Right renal pelvis (tissue), 4 donors: Measurements from ENCODE around the gene FAM193A. TPM values are rescaled to one million over a fixed set of nuclear protein-coding genes. Genes with fewer than 3 reads are reported as not detected.
"Not testable (repeated sequence)": the region's sequence is repeated elsewhere in the genome, so short reads cannot be mapped to it uniquely, and the experiment has no call there.

Source experiments
- DNase-seq, 4 donors: peaks; one replicate each; pipeline ENCODE4 v3.0.0-alpha.2; 2013; ENCODE audit warnings: low read depth in 4 of 4, low spot score in 3 of 4, missing footprints in 1 of 4
- polyA plus RNA-seq, 4 donors: library from polyadenylated mRNA; unstranded; fragments of 120-200 nt; gene quantifications; one replicate each; pipeline ENCODE4 v1.2.1, GENCODE V29; 2013; ENCODE audit not compliant: insufficient read length in 4 of 4

The FAM193A gene
- polyA plus RNA-seq, 4 donors, result 24.0 to 28.8 (median 26.8) TPM

DNA sequence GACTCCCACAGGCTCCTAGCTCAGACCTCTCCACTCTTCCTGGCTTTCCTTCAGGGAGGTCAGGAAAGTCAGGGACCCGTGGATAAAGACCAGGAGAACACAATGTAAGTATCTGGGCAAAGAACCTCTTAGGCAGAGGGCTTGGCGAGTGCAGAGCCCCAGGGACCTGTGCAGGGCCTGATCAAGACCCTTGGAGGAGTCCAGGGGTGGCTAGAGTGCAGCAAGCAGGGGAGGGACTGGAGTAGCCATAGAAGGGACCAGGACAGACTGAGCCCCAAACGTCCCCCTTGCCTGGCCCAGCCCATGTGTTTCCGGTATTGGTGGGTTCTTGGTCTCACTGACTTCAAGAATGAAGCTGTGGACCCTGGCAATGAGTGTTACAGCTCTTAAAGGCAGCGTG lies 225.6 kb downstream of the FAM193A start:
- no peak for DNase-seq

DNA sequence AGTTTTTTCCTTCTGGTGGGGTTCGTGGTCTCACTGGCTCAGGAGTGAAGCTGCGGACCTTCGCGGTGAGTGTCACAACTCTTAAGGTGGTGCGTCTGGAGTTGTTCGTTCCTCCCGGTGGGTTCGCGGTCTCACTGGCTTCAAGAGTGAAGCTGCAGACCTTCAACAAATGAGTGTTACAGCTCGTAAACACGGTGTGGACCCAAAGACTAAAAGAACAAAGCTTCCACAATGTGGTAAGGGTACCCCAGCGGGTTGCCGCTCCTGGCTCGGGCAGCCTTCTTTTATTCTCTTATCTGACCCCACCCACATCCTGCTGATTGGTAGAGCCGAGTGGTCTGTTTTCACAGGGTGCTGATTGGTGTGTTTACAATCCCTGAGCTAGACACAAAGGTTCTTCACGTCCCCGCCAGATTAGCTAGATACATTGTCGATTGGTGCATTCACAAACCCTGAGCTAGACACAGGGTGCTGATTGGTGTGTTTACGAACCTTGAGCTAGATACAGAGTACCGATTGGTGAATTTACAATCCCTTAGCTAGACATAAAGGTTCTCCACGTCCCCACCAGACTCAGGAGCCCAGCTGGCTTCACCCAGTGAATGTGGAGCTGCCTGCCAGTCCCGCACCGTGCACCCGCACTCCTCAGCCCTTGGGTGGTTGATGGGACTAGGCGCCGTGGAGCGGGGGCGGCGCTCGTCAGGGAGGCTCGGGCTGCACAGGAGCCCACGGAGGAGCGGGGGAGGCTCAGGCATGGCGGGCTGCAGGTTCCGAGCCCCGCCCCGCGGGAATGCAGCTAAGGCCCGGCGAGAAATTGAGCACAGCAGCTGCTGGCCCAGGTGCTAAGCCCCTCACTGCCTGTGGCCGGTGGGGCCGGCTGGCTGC lies 226.3 kb downstream of the FAM193A start:
- not testable (repeated sequence) for DNase-seq

DNA sequence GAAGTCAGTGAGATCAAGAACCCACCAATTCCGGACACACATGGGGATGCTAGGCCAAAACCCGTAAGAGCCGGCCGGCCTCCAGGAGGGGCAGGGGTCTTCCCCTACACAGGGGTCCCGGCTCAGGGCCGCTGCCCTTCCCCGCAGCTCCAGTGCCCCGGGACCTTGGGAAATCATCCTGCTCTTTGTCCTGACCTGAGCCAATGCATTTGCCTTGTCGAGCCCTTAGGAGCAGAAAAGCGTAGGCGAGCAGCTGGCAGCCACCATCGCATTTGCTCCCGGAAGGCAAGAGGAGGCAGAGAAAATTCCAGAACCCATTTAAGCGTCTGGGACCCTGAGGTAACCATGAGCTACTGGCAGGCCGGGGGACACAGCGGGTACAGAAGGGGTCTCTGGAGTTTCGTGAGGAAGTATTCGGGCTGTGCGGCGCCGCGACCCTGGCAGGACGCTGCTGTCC lies 227.1 kb downstream of the FAM193A start:
- DNase-seq, result no peak

DNA sequence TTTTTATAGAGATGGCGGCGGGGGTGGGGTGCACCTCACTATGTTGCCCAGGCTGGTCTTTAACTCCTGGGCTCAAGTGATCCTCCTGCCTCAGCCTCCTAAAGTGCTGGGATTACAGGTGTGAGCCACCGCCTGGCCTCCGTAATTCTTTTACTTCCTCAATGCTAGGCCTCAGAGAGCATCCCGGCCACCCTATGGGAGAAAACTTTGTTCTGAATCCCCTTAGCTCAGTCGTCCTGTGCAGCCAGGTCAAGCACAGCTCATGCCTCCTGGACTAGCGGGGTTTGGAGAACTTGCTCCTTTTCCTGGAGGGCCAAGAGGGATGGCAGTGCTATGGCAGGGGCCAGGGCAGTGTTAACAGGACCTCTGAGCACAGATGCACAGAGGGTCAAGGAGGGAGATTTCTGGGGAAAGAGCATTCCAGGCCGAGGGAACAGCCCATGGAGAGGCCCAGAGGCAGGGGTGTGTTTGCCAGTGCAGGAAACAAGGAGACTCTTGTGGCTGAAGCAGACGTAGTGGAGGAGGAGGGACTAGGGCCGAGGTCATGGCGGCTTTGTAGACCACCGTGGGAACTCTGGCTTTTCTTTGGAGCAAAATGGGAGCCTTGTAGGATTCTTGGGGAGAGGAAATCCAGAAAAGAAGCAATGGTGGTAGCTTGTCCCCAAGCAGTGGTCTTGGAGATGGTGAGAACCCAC lies 229.5 kb downstream of the FAM193A start:
- DNase-seq, result no peak

DNA sequence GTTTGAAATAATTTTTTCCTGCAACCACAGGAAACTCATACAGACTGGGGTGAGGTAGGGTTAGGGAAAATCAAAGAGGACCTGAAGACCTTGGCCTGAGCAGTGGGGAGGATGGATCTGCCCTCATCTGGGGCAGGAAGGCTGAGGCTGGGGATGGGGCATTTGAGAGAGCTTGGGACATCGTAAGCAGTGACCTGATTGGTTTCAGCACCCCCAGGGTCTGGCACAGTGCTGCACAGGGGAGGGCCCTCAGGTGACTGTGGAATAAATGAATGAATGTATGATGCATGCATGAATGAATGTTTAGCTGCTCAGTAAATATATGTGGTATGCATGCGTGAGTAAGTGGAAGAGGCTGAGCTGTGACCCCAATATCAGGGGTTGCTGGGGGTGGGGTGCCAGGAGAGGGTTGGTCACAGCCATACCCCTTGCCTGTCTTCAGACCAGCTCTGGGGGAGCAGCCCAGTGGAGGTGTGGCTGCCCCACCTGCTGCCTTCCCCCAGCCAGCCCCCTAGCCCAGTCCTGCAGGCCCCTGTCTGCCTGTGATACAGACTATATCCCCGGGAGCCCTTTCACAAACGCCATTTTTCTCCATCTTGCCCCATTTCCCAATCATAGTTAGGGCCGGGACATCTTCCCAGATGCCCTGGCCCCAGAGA lies 230.7 kb downstream of the FAM193A start:
- no peak for DNase-seq

DNA sequence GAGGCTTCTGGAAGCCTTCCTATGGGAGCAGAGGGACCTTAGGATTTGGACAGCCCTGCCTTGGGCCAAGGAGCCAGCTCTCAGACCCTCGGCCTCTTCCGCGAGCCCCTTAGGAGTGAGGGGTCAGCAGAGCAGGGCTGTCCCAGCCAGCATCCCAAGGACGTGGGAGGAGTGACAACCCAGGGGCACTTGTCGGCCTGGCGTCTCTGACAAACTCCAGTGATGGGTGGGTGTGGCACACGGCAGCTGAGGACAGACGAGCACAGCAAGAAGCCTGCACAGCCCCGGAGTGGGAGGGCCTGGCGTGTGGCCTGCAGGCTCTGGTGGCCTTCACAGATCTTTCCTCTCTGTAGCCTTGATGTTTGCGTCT lies 231.2 kb downstream of the FAM193A start:
- DNase-seq, result no peak

DNA sequence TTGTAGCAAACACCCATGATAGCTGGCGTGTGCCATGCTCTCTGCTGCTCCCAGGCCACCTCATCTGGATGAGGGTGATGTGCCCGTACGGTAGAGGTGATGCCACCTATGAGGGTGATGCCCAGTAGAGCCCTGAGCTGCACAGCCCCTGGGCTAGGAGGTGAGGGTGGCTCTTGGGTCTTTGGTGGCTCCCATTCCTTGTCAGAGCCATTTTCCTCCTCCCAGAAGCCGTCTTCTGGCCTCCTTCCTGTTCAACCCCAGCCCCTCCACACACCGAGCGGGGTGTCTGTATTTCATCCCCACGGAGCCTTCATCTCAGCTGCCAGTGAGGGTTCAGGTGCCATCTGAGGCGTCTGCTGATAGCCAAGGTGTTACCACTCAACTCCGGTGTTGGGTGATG lies 231.7 kb downstream of the FAM193A start:
- DNase-seq, result no peak

DNA sequence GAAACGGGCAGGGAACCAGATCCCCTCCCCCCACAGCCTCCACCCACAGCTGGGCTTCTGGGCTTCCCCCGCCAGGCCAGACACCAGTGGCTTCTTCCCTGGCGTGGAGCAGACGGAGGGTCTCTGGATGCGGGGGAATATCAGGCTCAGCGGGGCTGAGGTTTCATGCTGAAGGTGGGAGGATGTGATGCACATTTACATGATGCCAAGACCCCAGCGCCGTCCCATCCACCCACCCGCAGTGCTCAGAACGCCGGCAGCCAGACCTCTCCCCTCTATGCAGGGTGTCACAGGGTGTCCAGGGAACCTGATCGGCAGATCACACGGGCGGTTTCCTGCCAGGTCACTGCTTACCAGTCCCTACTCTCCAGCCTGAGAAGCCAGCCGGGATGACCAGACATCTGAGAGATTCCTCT lies 232.5 kb downstream of the FAM193A start:
- DNase-seq, result no peak

DNA sequence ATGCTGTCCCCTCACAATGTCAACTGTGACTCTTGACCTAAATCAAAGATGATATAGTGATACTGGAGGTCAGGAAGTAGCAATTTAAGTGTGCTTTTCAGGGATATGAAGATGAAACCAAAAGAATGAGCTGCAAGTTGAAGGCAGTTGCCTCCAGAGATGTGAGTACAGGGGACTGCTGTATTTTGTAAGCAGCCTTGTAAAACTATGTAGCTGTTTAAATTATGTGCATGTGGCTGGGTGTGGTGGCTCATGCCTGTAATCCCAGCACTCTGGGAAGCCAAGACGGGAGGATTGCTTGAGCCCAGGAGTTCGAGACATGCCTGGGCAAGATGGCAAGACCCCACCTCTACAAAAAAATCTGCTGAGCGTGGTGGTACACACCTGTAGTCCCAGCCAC lies 234.8 kb downstream of the FAM193A start:
- DNase-seq, result no peak

DNA sequence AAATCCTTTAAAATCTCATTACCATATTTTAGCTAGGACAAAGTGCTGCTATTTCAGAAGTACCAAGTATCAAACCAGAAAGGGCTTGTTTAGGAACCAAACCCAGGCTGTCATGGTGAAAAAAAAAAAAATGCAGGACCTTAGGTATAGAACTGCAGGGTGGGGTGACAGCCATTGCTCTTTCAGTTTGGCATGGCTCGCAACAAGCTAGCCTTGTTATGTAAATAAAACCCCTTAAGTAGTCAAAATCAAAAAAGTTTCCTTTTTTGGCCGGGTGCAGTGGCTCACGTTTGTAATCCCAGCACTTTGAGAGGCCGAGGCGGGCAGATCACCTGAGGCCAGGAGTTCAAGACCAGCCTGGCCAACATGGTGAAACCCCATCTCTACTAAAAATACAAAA lies 244.2 kb downstream of the FAM193A start:
- not testable (repeated sequence) for DNase-seq

DNA sequence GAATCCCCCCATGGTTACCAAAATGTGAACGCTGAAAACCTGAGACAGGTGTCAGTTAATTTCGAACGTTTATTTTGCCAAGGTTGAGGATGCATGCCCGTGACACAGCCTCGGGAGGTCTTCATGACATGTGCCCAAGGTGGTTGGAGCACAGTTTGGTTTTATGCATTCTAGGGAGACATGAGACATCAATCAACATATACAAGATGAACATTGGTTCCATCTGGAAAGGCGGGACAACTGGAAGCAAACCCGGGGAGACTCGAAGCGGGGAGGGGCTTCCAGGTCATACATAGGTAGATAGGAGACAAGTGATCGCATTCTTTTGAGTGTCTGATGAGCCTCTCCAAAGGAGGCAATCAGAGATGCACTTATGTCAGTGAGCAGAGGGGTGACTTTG lies 245.5 kb downstream of the FAM193A start:
- no peak for DNase-seq

Other genes starting within 250 kb of the FAM193A start
- 1 to 10 TPM; 1.9 to 3.0 (median 2.5) TPM for gene ZFYVE28, start 118.0 kb upstream of the FAM193A start, polyA plus RNA-seq
- gene CFAP99, start 117.7 kb upstream of the FAM193A start, polyA plus RNA-seq, result under 1 TPM; 0.50 to 0.76 (median 0.63) TPM
- gene RNF4, start 67.5 kb upstream of the FAM193A start, polyA plus RNA-seq, result 10 to 100 TPM; 66.4 to 71.2 (median 67.1) TPM
- 10 to 100 TPM; 15.2 to 22.8 (median 17.8) TPM for gene TNIP2, start 219.7 kb downstream of the FAM193A start, polyA plus RNA-seq